RWPE1 (cell line): ENCODE results near the gene IFIT2.
"Not testable (repeated sequence)": the region's sequence is repeated elsewhere in the genome, so short reads cannot be mapped to it uniquely, and the experiment has no call there.

ENCODE experiments used
- CTCF ChIA-PET: fragments of 350-600 bp; sonication (Branson Sonifier 250); formaldehyde crosslinking; extraction: SDS; loops from one replicate; lab custom pipeline; 2021; lab: Yijun Ruan, JAX
- POLR2A ChIA-PET: fragments of 400-600 bp; formaldehyde crosslinking; extraction: SDS; loops from one replicate; lab custom pipeline; 2020; ENCODE audit warnings: antibody characterized with exemption; ENCODE audit not compliant: low non-redundant PET; lab: Yijun Ruan, JAX
- DNase-seq: peaks from one replicate; pipeline ENCODE4 v3.0.0; 2012; ENCODE audit warnings: low spot score
- H3K27ac ChIP-seq: fragments of 450-650 bp; 2 replicates; pipeline ENCODE4 v1.5.1; 2017
- TF ChIP-seq, protein P1 (sequence below): fragments of 450-650 bp; conservative IDR thresholded peaks from 2 replicates; pipeline ENCODE4 v1.5.1; 2017; ENCODE audit warnings: low read depth, mild to moderate bottlenecking

Gene IFIT2

DNA sequence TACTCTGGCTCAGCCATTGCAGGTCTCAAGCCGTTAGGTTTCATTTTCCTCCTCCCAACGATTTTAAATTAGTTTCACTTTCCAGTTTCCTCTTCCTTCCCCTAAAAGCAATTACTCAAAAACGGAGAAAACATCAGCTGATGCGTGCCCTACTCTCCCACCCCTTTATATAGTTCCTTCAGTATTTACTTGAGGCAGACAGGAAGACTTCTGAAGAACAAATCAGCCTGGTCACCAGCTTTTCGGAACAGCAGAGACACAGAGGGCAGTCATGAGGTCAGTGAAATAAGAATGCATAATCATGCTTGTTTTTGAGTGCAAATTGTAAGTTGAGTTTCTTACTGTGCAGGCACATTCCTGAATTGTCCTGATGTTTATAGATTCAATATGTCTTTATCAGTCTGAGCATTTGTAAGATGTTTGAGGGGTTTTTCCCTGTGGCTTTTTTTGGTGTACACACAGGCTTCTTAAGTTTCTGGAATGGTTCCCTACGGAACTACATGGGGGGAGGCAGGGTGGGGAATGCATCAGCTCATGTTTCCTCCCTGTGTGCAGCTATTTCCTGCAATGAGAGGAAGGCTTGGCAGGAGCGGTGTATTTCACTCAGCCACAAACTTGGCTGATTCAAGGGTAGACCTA, 26.1 kb downstream of the IFIT2 start, which contains the start of gene IFIT3:
Gene IFIT3, plus strand, starts transcription at position 195 of the 639 bp plus-strand sequence. Its CDS starts 77 bp downstream, at position 272.
- peak within 1 kb of the TSS; percentile 79 for H3K27ac ChIP-seq
- POLR2A ChIA-PET, result no interaction called here
- CTCF ChIA-PET, result interaction anchor here (0.8 kb wide), 1 partner anchor 41 kb away, joined by 3 read pairs; no protein-coding TSS in a partner anchor
- peak; percentile 86 for DNase-seq
- TF ChIP-seq, protein P1, sequence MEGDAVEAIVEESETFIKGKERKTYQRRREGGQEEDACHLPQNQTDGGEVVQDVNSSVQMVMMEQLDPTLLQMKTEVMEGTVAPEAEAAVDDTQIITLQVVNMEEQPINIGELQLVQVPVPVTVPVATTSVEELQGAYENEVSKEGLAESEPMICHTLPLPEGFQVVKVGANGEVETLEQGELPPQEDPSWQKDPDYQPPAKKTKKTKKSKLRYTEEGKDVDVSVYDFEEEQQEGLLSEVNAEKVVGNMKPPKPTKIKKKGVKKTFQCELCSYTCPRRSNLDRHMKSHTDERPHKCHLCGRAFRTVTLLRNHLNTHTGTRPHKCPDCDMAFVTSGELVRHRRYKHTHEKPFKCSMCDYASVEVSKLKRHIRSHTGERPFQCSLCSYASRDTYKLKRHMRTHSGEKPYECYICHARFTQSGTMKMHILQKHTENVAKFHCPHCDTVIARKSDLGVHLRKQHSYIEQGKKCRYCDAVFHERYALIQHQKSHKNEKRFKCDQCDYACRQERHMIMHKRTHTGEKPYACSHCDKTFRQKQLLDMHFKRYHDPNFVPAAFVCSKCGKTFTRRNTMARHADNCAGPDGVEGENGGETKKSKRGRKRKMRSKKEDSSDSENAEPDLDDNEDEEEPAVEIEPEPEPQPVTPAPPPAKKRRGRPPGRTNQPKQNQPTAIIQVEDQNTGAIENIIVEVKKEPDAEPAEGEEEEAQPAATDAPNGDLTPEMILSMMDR, result no peak

DNA sequence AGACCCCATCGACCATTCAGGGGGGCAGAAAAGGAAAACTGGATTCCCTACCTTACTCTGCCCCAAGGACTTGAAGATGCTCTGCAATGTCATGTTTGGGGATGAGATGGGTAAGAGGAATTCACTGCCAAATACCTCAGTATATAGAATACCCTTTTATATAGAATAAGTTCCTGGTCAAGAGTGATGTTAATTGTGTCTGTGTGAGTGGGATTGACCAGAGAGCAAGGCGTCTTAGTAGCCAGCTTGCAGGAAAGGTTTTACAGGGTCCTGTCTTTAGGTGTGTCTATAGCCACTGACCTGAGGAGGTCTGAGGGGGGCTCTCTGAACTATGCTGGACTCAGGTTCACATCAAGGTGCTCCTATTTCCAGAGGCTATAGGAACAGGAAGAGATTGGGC, 27.3 kb downstream of the IFIT2 start:
- no peak for DNase-seq
- H3K27ac ChIP-seq, result no peak overlapping the region
- CTCF ChIA-PET, result no interaction called here
- TF ChIP-seq, protein P1, result no peak
- POLR2A ChIA-PET, result no interaction called here

DNA sequence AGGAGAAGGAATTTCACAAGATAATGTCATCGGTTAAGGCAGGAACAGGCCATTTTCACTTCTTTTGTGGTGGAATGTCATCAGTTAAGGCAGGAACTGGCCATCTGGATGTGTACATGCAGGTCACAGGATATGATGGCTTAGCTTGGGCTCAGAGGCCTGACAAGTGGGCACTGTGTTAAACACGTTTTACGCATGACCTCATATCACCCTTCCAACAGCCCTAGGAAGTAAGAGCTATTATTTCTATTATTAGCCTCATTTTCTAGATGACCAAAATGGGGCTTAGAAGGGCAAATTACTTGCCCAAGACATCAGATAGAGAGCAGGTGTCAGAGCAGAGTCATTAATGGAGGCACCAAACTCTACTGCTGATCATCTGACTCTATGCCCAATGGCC, 28.2 kb downstream of the IFIT2 start:
- DNase-seq, H3K27ac ChIP-seq, CTCF ChIA-PET, POLR2A ChIA-PET: not testable (repeated sequence)

DNA sequence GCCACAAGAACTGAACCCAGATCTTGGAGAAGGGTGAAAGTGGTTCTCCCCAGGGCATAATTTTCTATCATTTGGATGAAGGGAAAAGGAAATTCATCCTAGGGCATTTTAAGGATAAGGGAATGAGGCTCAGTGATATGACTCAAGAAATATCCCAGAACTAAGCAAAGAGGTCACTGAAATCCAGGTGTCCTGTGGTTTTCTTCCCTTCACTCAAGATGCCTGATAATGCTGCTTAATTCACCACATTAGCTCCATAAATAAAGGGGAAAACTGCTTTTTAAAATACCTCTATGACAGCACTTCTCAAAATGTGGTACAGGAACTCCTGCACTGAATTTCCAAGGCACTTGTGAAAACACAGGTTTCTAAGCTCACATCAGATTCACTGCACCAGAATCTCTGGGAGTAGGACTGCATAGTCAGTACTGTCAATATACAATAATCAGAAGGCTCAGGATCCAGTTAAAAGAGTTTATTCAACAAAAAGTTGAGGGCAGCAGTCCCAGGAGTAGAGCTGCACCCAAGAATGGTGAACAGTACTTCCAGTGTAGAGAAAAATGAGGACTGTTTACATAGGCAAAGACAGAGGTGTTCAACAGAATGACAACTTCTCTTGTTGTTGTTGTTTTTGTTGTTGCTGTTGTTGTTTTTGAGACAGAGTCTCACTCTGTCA, 28.8 kb downstream of the IFIT2 start:
- H3K27ac ChIP-seq, result peak overlapping the region; percentile 75
- POLR2A ChIA-PET, result no interaction called here
- TF ChIP-seq, protein P1, result no peak
- CTCF ChIA-PET, result interaction anchor here (0.6 kb wide), 1 partner anchor 1717 kb away, joined by 3 read pairs; no protein-coding TSS in a partner anchor
- no peak for DNase-seq

DNA sequence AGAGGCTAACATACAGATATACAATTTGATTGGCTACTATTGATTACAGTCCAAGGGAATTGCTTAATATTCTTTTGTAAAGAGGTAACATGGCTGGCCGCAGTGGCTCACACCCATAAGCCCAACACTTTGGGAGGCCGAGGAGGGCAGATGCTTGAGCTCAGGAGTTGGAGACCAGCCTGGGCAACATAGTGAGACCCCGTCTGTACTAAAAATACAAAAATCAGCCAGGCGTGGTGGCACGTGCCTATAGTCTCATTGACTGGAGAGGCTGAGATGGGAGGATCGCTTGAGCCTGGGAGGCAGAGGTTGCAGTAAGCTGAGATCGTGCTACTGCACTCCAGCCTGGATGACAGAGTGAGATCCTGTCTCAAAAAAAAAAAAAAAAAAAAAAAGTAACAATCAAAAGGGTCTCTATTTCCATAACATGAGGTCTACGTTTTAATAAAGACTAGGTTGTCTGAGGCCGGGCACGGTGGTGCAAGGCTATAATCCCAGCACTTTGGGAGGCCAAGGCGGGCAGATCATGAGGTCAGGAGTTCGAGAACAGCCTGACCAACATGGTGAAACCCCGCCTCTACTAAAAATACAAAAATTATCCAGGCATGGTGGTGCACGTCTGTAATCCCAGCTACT, 29.8 kb downstream of the IFIT2 start:
- DNase-seq, POLR2A ChIA-PET: not testable (repeated sequence)
- CTCF ChIA-PET, result interaction anchor here (0.6 kb wide), 1 partner anchor 26 kb away, joined by 3 read pairs; no protein-coding TSS in a partner anchor
- peak overlapping the region; percentile 75 for H3K27ac ChIP-seq

DNA sequence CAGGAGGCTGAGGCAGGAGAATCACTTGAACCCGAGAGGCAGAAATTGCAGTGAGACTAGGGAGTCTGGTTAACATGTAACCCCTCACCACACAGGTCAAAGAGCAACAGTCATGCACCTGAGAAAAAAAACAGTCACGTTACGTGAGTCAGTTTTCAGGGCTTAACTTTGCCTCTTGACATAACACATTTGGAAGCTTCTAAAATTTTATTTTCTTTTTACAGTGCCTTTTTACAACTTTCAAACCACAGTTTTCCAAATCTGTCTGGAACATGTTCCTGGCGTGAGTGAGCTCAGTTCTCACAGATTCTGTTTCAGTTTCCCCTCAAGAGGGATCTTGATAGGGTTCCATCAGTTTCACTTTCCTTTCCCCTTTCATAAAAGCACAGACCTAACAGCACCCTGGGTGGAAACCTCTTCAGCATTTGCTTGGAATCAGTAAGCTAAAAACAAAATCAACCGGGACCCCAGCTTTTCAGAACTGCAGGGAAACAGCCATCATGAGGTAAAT, 30.3 kb downstream of the IFIT2 start:
- DNase-seq, result peak; percentile 66
- TF ChIP-seq, protein P1, result no peak
- H3K27ac ChIP-seq, result peak overlapping the region; percentile 75
- CTCF ChIA-PET, result interaction anchor here (0.6 to 1.1 kb wide), 3 partner anchors 25 to 400 kb away, joined by 3 to 4 read pairs (median 3); no protein-coding TSS in a partner anchor
- POLR2A ChIA-PET, result no interaction called here

DNA sequence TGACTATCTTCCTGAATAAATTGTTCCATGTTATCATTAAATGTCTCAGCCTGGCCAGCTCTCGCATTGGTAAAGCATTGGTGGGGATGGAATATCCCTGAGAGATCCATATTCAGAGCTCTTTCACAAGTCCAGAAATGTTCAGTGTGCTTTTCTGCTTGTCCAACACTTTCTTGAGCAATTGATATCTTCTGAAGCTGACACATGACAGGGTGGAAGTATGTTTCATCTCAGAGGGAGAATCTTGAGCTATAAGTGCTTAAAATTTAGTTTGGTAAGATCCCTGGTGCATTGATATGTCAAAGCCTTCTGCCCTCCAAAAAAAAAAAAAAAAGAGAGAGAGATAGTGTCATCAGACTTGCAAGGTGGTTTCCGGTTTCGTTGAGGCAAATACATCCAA, 33.4 kb downstream of the IFIT2 start:
- no peak overlapping the region for H3K27ac ChIP-seq
- ChIA-PET POLR2A (no interaction called here), CTCF (no interaction called here)
- DNase-seq, result no peak
- TF ChIP-seq, protein P1, result no peak
